A204.1 (cell line): ENCODE data around the gene AARS2.

Experiments used
- FAIRE-seq: peaks from 2 replicates; lab custom pipeline; 2012; peaks lifted over from hg19 to GRCh38; lab: Jason Lieb, UNC

AARS2 gene

DNA sequence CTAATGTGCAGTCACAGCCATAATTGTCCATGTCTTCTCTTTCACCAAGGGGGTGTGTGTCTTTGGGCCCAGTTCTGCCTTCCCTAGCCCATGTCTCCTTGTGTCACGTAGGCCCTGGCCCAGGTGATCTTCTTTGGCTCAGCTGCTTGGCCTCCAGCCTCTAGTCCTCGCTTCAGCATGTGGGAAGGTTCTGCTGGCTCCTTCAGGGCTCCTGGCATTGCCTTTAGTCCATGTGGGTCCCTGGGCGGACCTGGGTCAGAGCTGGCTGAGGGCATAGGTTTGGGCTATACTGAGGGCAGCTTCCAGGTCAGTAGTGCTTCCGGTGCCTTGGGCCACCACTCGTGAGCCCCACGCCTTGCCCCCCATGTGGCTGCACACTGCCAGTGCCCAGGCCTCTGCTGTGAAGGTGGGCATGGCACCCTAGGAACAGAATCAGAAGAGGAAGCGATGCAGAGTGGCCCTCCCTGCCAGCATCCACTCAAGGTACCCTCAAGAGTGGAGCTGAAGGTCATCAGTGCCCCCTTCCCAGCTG, 12.8 kb downstream of the AARS2 start:
- no peak for FAIRE-seq

- no peak for FAIRE-seq
These were observed 14.3 kb downstream of the AARS2 start for GRCh38 chr6:44298864-44299263.

DNA sequence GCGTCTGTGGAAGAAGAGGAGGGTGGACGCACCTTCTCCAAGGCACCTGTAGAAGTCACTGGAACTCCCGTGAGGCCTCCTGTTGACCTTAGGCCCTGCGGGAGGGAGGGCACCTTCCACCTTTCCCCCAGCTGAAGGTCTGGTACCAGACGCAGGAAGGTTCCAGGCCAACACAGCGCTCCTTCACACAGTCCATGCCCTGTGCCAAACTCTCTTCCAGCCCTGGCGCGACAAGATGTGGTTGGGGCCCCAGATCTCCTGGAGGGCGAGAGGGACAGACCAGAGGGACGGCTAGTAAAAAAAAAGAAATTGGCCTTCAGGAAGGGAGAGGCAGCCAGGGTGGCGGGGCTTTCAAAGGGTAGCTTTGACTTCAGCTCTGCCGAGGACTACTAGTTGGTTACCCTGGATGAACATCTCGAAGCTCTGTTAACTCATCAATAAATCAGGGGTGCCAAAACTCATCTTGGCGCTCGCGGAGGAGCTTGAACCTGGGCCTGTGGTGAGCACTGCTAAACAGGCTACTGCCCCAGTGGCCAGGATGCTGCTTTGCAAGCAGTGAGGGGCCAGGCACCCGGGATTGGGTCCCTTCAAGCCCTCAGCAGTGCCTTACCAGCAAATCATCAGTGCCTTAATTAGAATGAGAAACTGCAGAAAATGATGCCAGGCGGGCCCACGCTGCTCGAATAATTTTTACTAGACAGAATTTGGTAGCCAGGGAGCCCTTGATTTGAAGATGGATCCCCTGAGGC, 14.9 kb downstream of the AARS2 start:
- no peak for FAIRE-seq

DNA sequence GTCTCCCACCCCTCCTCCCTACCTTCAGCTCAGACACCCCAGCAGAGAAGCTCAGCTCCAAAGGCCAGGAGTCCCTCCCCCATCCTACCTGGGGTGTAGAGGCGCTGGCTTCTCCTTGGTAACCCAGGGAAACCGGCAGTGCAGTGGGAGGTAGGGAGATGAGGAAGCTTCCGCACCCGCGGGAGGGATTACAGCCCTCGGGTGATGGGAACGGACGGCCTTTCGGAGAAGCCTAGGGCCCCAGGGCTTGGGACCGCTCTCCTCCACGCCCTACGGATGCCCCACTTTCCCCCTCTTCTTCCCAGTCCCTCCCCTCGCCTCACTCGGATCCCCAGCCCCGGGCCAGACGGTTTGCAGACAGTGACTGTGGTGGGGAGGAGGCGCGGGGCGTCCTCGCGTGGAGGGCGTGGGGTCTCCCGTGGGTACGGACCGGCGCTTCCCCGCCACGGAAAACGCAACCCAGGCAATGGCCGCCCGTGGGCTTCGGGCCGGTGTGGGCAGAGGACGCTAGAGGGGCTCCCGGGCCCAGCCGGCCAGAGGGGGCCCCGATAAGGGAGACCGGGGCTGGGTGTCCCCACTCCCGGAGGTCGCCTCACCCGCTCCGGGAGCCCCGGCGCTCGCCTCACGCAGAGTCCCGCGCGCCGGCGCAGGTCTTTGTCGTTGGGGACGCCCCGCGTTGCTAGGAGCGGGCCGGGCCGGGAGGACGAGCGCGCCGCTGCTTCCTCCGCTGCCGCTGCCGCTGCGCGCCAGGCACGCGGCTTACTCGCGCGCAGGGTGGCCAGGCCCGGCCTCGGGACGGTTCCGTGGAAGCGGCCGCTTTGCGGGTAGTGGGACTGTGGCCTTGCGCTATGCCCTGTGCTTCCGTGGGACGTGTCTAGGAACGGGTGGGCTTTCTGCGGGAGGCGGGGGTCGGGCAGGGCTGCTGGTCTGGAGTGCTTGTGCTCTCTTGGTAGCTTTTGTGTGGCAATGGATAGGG, 15.8 kb downstream of the AARS2 start:
- FAIRE-seq, result no peak

- no peak for FAIRE-seq
These were observed 18.0 kb downstream of the AARS2 start for GRCh38 chr6:44294832-44295791.

DNA sequence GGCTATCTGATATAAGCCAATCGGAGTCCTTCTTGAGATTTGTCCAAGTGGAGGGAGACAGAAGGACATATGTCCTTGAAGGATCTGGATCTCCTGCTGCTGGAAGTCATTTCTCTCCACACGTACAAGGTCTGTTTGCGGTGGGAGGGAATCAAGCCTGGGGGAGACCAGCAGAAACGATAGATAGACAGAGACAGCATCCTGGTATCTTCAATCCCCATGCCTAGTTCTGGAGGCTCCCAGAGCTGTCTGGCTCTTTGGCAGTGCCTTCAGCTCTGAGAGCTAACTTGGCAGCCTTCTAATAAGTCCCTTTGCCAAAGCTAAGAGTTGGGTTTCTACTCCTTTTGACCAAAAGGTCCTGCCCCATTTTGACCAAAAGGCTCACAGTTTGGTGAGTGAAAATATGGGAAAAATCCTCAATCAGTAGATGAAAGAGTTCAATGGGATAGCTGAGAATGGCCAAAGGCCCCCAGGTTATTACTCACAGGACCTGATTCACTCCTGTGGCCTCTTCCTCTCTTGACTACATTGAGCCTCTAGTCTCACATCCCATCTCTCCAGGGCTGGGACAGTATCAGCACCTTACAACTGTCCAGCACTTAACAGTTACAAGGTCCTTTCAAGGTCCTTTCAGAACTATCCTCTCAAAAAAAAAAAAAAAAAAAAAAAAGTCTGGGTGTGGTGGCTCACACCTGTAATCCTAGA, 20.3 kb downstream of the AARS2 start:
- FAIRE-seq, result no peak

- FAIRE-seq, result no peak
These were observed 21.3 kb downstream of the AARS2 start for GRCh38 chr6:44291841-44292240.

- FAIRE-seq, result no peak
These were observed 23.4 kb downstream of the AARS2 start for GRCh38 chr6:44289726-44290260.

- FAIRE-seq, result no peak
These were observed 26.4 kb downstream of the AARS2 start for GRCh38 chr6:44286747-44287146.

DNA sequence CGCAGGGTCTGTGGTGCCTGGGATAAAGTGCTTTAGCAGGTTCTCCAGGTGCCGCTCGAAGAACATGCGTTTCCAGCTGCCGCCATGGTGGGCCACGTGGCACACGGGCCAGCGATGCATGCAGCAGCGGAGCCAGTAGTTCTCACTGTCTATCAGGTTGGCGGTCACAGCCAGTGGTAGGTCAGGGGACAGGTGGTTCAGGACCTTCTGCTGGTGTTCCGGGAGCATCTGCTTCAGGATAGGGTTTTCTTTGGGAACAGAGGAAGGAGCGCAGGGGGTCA, 26.9 kb downstream of the AARS2 start:
- FAIRE-seq, result no peak

DNA sequence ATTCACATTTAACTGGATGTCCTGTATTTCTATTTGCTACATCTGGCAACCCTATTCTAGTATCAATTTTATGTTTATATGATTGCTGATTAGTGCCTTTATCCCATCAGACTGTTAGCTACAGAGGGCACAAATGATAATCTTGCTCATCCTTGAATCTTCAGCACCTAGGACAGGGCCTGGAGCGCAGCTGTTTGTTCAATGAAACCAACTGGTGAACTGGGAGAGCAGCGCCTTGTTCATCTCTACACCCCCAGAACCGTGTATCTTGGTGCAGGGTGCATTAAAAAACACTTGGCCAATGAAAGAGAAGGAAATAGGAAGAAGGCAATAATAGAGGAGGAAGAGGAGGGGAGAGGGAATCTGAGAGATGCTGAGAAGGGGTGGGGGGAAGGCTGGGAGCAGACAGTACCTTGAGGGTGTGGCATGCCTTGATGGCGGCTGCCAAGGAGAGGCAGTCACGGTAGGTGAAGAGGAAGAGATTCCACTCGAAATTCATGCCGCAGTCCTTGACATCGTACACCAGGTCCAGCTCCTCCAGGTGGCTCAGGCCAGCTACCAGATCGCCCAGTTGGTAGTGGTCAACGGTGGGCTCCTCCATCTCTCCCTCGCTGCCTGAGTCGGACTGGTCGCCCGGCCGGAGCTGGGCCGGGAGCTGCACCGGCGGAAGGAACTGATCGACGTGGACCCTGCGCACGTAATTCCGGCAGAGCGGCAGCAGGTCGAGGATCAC, 27.4 kb downstream of the AARS2 start:
- no peak for FAIRE-seq

DNA sequence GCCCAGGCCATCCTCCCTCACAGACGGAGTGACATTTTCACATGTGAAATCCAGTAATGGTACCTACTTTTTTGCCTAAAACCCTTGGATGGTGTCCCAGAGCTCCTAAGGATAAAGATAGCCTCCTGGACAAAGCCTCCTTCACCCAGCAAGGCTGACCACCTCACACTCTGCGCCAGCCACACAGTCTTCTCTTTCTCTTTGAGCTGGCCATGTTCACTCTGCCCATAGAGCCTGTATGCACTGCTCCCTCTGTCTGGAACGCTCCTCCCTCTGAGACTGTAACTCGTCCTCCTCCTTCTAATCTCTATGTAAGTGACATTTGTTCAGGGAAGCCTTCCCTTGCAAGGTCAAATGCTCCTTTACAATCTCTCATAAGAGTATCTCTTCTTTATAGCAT, 28.3 kb downstream of the AARS2 start:
- FAIRE-seq, result no peak

- no peak for FAIRE-seq
These were observed 29.0 kb downstream of the AARS2 start for GRCh38 chr6:44284121-44284520.

DNA sequence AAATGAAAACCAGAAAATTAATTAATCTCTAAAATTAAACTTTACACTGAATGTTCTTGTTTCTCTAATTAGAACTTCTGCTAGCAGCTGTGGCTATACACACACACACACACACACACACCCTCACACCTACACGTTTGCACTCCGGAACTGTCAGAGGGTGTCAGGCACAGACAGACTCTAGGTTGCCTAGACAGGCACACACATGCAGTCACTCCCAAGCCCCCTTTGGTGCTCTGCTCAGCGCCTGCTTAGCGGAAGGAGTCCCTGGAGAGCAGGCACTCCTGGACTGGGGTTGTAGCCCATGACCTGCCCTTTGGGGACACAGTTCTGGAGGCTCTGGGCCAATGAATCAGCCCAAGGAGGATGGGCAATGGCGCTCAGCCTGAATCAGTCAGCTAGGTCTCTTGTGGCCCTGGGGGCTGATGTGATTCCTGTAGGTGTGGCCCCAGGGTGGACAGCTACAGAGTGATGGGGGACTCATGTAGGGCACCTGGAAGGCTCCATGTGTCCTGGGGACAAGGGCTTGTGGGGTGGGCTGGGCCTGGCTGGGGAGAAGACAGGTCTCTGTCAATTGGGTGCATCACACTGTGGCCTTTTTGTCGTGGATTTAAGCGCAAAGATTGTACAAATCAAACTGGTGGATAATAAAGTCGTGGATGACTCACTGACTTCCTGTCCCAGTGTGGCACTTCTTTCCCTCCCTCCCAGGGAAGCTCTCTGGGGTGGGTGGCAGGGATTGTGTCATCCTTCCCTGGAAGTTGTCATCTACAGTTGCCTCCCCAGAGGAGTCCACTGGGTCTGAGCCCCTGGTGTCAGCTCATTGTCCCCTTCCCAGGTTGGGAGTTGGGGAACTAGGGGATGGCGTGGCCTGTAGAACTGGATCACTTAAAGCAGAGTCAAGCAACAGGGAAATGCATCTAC, 34.1 kb downstream of the AARS2 start:
- no peak for FAIRE-seq

GRCh38 chr6:44278315-44278714, 34.8 kb downstream of the AARS2 start:
- FAIRE-seq, result no peak

DNA sequence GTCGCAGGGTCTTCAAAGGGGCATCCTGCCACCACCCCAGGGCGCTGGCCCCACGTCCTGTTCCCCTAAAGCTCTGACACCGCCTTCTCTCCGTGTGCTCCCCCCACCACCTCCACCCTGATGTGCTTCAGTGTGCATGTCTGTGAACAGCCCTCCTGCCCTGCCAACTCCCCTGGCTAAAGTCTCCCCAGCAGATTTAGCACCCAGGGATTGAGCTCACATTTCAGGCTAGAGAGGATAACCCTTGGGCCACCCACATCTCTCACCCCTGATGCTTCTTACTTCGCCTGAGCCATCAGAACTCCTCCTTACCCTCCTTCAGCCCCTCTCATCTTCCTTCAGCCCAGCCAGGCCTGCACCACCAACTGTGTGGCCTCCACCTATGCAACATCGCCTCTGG, 35.4 kb downstream of the AARS2 start:
- no peak for FAIRE-seq

DNA sequence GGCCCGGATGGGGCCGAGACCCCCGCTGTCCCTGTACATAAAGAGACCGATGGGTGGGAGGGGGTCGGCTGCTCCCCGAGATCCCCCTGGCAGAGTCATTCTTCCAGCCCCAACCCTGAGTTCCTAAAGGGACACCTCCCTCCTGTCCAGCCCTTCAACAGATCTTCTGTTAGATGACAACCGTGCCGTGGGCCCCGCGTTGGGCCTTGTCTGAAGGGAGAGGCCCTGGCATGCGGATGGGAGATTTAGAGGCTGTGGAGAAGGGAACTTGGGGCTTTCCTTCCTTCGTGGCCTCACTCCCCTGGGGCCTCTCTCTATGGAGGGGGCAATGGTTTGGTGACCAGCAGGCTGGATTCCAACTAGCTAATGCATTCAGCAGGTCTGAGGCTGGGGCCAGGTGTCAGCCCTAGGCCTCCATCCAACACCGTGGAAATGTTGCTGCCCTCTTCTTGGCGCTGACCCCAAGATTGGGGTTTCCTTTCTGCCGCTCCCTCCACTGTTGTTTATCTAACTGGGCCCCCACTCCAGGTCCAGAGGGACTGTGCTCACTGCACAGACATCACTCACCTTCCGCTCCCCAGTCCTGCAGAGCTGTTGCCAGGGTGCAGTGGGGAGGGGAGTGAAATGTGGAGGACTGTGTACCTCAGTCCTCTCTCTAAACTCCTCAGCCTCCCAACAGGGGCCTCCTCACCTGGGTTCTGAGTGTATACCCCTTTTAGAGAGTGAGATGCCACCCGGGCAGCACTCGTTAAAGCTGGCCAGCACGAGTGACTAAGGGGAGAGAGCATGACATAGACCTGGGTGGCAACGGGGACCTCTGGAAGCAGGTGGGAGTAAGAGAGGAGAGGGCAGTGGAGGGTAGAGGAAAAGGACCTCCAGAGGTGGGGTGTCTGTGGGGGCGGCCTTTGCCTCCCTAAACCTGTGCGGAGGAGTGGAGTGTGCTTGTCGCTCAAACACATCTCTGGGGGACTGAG, 36.2 kb downstream of the AARS2 start:
- no peak for FAIRE-seq
